ENCODE measurements around the gene CDK5RAP2.

Gene CDK5RAP2

DNA sequence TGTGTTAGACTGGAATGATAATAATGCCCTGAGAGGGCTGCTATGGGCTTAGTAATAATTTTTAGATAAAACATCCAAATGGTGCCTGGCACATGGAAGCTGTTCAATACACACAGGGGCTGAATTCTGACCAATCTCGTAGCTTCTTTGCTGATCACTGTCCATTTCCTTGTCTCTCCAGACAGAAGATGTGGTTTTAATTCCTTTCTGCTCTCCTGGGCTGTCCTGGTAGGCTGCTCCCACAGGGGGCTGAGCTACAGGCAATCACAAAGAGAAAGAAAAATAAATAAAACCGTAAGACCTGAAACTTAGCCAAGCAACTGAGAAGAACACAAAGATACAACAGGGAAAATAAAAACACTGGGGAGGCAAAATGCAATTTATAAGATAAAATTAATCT is 136.5 kb downstream of the CDK5RAP2 start:
- Histone ChIP-seq H3K27me3 (ENCODE audit: low read depth, low read length) (no peaks in the 10 kb centered on the region), H3K9me3 (ENCODE audit: insufficient read depth, low read length) (no peaks in the 10 kb centered on the region), H4K20me1 (ENCODE audit: insufficient read depth, low read length) (no peaks in the 10 kb centered on the region), H3K9ac (ENCODE audit: low read length) (no peak overlapping the region), H2AFZ (ENCODE audit: low read depth, low read length) (no peak overlapping the region), H3K4me3 (ENCODE audit: low read length) (no peak overlapping the region), H3K4me1 (ENCODE audit: low read length) (no peaks in the 10 kb centered on the region), H3K79me2 (ENCODE audit: low read length) (no peaks in the 10 kb centered on the region), H3K36me3 (replicated peaks; ENCODE audit: low read depth, low read length) (peaks cover 50% of the 10 kb centered on the region), H3K27ac (ENCODE audit: low read length) (no peak overlapping the region), H3K4me2 (ENCODE audit: low read length) (no peak overlapping the region)
- no peak for TF ChIP-seq EZH2phosphoT487 (IDR thresholded peaks at IDR 0.05; ENCODE audit: low read depth)
- TF ChIP-seq, protein P1, sequence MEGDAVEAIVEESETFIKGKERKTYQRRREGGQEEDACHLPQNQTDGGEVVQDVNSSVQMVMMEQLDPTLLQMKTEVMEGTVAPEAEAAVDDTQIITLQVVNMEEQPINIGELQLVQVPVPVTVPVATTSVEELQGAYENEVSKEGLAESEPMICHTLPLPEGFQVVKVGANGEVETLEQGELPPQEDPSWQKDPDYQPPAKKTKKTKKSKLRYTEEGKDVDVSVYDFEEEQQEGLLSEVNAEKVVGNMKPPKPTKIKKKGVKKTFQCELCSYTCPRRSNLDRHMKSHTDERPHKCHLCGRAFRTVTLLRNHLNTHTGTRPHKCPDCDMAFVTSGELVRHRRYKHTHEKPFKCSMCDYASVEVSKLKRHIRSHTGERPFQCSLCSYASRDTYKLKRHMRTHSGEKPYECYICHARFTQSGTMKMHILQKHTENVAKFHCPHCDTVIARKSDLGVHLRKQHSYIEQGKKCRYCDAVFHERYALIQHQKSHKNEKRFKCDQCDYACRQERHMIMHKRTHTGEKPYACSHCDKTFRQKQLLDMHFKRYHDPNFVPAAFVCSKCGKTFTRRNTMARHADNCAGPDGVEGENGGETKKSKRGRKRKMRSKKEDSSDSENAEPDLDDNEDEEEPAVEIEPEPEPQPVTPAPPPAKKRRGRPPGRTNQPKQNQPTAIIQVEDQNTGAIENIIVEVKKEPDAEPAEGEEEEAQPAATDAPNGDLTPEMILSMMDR (IDR thresholded peaks at IDR 0.05; ENCODE audit: low read depth, low read length): no peak

DNA sequence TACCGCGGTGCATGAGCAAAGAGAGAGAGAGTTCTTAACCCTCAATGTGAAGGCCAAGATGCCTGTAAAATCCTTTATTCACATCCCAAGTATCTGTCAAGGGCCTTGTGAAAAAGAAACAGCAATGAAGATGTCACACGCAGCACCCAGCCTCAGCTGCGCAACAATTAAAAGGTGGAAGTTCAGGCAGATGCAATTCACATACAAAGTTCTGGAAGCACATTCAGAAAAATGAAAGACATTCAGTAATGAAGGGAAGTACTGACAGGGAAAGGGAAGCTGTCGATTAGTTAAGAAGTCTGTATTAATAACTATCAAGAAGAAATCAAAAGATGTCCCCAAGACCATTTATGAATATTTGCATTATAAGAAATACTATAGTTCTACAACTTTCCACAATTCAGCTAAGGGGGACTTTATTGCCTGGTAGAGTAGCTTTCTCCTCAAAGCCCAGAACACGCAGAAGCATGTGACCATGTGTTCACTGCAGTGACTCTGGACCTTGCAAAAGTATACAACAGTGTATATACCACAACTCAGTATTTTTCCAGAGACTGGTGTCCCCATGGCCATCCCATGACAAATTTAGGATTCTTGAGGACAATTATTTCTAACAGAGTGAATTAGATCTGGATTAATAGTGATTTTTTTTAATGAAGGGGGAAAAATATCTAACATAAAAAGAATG is 137.5 kb downstream of the CDK5RAP2 start:
- Histone ChIP-seq H3K36me3 (replicated peaks; ENCODE audit: low read depth, low read length) (peaks cover 56% of the 10 kb centered on the region), H3K27me3 (ENCODE audit: low read depth, low read length) (no peaks in the 10 kb centered on the region), H4K20me1 (ENCODE audit: insufficient read depth, low read length) (no peaks in the 10 kb centered on the region), H3K27ac (ENCODE audit: low read length) (no peak overlapping the region), H3K9me3 (ENCODE audit: insufficient read depth, low read length) (no peaks in the 10 kb centered on the region), H3K4me2 (ENCODE audit: low read length) (no peak overlapping the region), H3K9ac (ENCODE audit: low read length) (no peak overlapping the region), H2AFZ (ENCODE audit: low read depth, low read length) (no peak overlapping the region), H3K4me3 (ENCODE audit: low read length) (no peak overlapping the region), H3K79me2 (ENCODE audit: low read length) (no peaks in the 10 kb centered on the region), H3K4me1 (ENCODE audit: low read length) (no peaks in the 10 kb centered on the region)
- TF ChIP-seq, protein P1 (IDR thresholded peaks at IDR 0.05; ENCODE audit: low read depth, low read length): no peak
- TF ChIP-seq EZH2phosphoT487 (IDR thresholded peaks at IDR 0.05; ENCODE audit: low read depth): no peak

DNA sequence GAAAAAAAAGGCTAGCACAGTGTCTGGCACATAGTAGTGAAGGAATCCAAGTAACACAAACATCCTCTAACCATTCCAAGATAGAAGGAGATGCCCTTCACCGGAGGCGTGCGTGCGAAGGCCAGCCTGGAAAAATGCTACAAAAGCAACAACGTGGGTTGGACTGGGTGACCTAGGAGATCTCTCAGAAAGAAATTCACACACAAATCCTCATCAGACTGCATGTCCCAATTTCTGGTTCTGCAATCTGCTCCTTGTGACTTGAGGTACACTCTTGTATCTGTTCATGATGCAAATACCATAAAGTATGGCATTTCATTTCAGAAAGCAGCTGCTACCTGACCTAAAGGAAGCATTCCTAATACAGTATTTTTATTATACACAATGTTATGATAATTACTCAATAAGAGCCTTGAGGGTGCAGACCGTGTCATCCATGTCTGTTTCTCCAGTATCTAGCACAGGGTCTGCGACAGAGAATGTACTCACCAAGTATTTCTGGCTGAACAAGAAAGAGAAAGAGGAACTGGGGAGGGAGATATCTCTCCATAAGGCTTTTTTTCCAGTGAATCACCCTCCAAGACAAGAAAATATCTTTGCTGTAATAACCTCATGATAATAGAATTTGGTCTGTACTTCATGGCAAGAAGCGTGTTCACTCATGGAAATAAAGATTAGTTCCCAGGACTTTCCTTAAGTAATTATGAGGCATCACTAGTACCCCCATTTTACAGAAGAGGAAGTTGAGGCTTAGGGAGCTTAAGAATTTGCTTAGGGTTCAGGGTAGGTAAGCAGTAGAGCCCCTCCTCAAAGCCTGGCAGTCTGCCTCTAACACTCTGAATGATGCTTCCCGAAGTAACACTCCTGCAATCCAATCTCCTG is 138.3 kb downstream of the CDK5RAP2 start:
- Histone ChIP-seq H3K27ac (ENCODE audit: low read length) (no peak overlapping the region), H3K79me2 (ENCODE audit: low read length) (no peaks in the 10 kb centered on the region), H3K4me2 (ENCODE audit: low read length) (no peak overlapping the region), H3K9me3 (ENCODE audit: insufficient read depth, low read length) (no peaks in the 10 kb centered on the region), H4K20me1 (ENCODE audit: insufficient read depth, low read length) (no peaks in the 10 kb centered on the region), H2AFZ (ENCODE audit: low read depth, low read length) (no peak overlapping the region), H3K4me3 (ENCODE audit: low read length) (no peak overlapping the region), H3K9ac (ENCODE audit: low read length) (no peak overlapping the region), H3K4me1 (ENCODE audit: low read length) (no peaks in the 10 kb centered on the region), H3K27me3 (ENCODE audit: low read depth, low read length) (no peaks in the 10 kb centered on the region), H3K36me3 (replicated peaks; ENCODE audit: low read depth, low read length) (peaks cover 61% of the 10 kb centered on the region)
- TF ChIP-seq EZH2phosphoT487 (IDR thresholded peaks at IDR 0.05; ENCODE audit: low read depth): no peak
- TF ChIP-seq, protein P1 (IDR thresholded peaks at IDR 0.05; ENCODE audit: low read depth, low read length): no peak

DNA sequence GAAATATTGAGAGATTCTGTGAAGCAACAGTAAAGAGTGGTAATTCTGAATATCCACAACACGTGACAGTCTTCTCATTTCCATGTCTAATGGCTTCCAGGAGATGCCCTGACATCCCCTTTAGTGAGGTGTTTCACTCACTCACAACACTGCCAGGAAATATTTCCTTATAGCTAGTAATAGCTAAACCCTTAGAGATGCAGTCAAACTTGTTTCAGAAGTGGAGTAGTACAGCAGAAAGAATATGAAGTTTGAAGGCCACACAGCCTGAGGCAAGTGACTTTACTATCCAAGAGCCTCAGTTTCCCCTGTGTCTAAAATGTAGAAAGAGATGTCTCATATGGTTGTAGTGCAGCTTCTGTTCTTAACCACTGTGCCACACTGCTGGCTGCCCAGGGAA is 139.2 kb downstream of the CDK5RAP2 start:
- peaks cover 58% of the 10 kb centered on the region for H3K36me3 ChIP-seq (replicated peaks; ENCODE audit: low read depth, low read length)
- H4K20me1 ChIP-seq (ENCODE audit: insufficient read depth, low read length): no peaks in the 10 kb centered on the region
- H3K9me3 ChIP-seq (ENCODE audit: insufficient read depth, low read length): no peaks in the 10 kb centered on the region
- no peaks in the 10 kb centered on the region for H3K27me3 ChIP-seq (ENCODE audit: low read depth, low read length)
- no peak overlapping the region for H3K4me3 ChIP-seq (ENCODE audit: low read length)
- no peak overlapping the region for H3K4me2 ChIP-seq (ENCODE audit: low read length)
- H3K4me1 ChIP-seq (ENCODE audit: low read length): no peaks in the 10 kb centered on the region
- H2AFZ ChIP-seq (ENCODE audit: low read depth, low read length): no peak overlapping the region
- TF ChIP-seq EZH2phosphoT487 (IDR thresholded peaks at IDR 0.05; ENCODE audit: low read depth): no peak
- TF ChIP-seq, protein P1 (IDR thresholded peaks at IDR 0.05; ENCODE audit: low read depth, low read length): no peak
- H3K27ac ChIP-seq (ENCODE audit: low read length): no peak overlapping the region
- no peak overlapping the region for H3K9ac ChIP-seq (ENCODE audit: low read length)
- no peaks in the 10 kb centered on the region for H3K79me2 ChIP-seq (ENCODE audit: low read length)
